HepG2 (cell line): ENCODE data around the gene NUAK1. TPM values are rescaled to one million over a fixed set of nuclear protein-coding genes. Genes with fewer than 3 reads are reported as not detected.

Source experiments
- ATAC-seq: fragments of 200-7000 bp; cut with Tn5 transposase; 3 replicates; pipeline ENCODE4 v1.9.1; 2020; ENCODE audit warnings: mild to moderate bottlenecking, moderate library complexity
- BruUV-seq: library from RNA; stranded (reverse); fragments of 400-500 nt; replicated peaks from 2 replicates; lab custom pipeline; 2021; lab: Mats Ljungman, UMichigan
- CTCF ChIA-PET: fragments of 300-600 bp; formaldehyde crosslinking; extraction: SDS; loops from one replicate; lab custom pipeline; 2021; ENCODE audit warnings: low total read pairs, inconsistent platforms, low intra/inter-chr PET ratio; lab: Yijun Ruan, JAX
- POLR2A ChIA-PET: fragments of 350-600 bp; sonication (Branson Sonifier 250); formaldehyde crosslinking; loops from one replicate; lab custom pipeline; 2020; ENCODE audit warnings: antibody characterized with exemption, inconsistent platforms; lab: Yijun Ruan, JAX
- DNase-seq: peaks from one replicate; pipeline ENCODE4 v3.0.0-alpha.2; 2015; ENCODE audit warnings: low spot score
- FAIRE-seq: peaks from 3 replicates; lab custom pipeline; 2011; peaks lifted over from hg19 to GRCh38; lab: Jason Lieb, UNC
- H2AFZ ChIP-seq: one replicate; pipeline ENCODE4 v1.6.1; 2011; ENCODE audit warnings: low read length, inconsistent platforms
- H3K27ac ChIP-seq: fragments of 300-600 bp; 3 replicates; pipeline ENCODE4 v1.8.0; 2011; ENCODE audit warnings: mixed run types, mild to moderate bottlenecking, mixed read lengths, low read length, inconsistent platforms; ENCODE audit not compliant: insufficient read depth; ENCODE audit errors: extremely low read length
- H3K27me3 ChIP-seq, 2 experiments: fragments of 200-600 bp in 1 of 2; 2 replicates in 1 of 2; 3 replicates in 1 of 2; pipeline versions ENCODE4 v1.6.0 to v1.8.0; 2011; ENCODE audit warnings: low read length in 2 of 2, mild to moderate bottlenecking in 2 of 2, moderate library complexity in 2 of 2, inconsistent platforms in 1 of 2; ENCODE audit not compliant: insufficient read depth in 2 of 2, control insufficient read depth in 1 of 2
- H3K36me3 ChIP-seq, 2 experiments: fragments of 200-600 bp in 1 of 2; replicated peaks in 1 of 2; 2 replicates in 1 of 2; 3 replicates in 1 of 2; pipeline versions ENCODE4 v1.5.1 to v1.8.0; 2011; ENCODE audit warnings: low read length in 2 of 2, inconsistent platforms in 1 of 2; ENCODE audit not compliant: insufficient read depth in 2 of 2, control insufficient read depth in 1 of 2
- H3K4me1 ChIP-seq: 2 replicates; pipeline ENCODE4 v1.5.1; 2012; ENCODE audit warnings: low read length, inconsistent platforms; ENCODE audit not compliant: insufficient read depth
- H3K4me2 ChIP-seq: 2 replicates; pipeline ENCODE4 v1.6.0; 2011; ENCODE audit warnings: low read depth, low read length, inconsistent platforms
- H3K4me3 ChIP-seq, 3 experiments: fragments of 200-600 bp in 1 of 3; sonication (generic), shearing (Covaris generic) in 1 of 3; replicated peaks in 1 of 3; 2 replicates each; pipeline ENCODE4 v1.5.1; 2011 to 2016; ENCODE audit warnings: low read length in 3 of 3, inconsistent platforms in 2 of 3, low read depth in 2 of 3, mild to moderate bottlenecking in 2 of 3, control low read depth in 1 of 3, mixed read lengths in 1 of 3; ENCODE audit not compliant: insufficient read depth in 1 of 3
- H3K79me2 ChIP-seq: one replicate; pipeline ENCODE4 v1.6.1; 2011; ENCODE audit warnings: low read length, inconsistent platforms; ENCODE audit not compliant: insufficient read depth
- H3K9ac ChIP-seq: 2 replicates; pipeline ENCODE4 v1.6.0; 2011; ENCODE audit warnings: mild to moderate bottlenecking, low read depth, low read length, inconsistent platforms; ENCODE audit not compliant: insufficient read depth
- H3K9me3 ChIP-seq: 2 replicates; pipeline ENCODE4 v1.5.1; 2012; ENCODE audit warnings: mild to moderate bottlenecking, low read length
- H4K20me1 ChIP-seq: 2 replicates; pipeline ENCODE4 v1.6.0; 2011; ENCODE audit warnings: inconsistent platforms, mild to moderate bottlenecking, low read length, moderate library complexity; ENCODE audit not compliant: insufficient read depth
- ARNT2 ChIP-seq: sonication (generic); formaldehyde crosslinking; IDR thresholded peaks from 2 replicates; pipeline ENCODE4 v1.8.0; 2022; ENCODE audit warnings: mild to moderate bottlenecking, low read depth, missing genetic modification reagents, moderate library complexity
- ELF3 ChIP-seq: IDR thresholded peaks from 2 replicates; pipeline ENCODE4 v1.6.1; 2016; ENCODE audit warnings: missing genetic modification reagents, missing compliant biosample characterization
- KDM5B ChIP-seq: sonication (generic); formaldehyde crosslinking; IDR thresholded peaks from 2 replicates; pipeline ENCODE4 v1.4.0; 2020; ENCODE audit warnings: missing genetic modification reagents, mild to moderate bottlenecking, borderline replicate concordance
- MAFG ChIP-seq: sonication (generic); formaldehyde crosslinking; IDR thresholded peaks from 2 replicates; pipeline ENCODE4 v1.5.1; 2020; ENCODE audit warnings: mild to moderate bottlenecking, missing genetic modification reagents
- RFX3 ChIP-seq: IDR thresholded peaks from 2 replicates; pipeline ENCODE4 v1.6.1; 2016; ENCODE audit warnings: missing biosample characterization, missing genetic modification reagents
- RXRB ChIP-seq: IDR thresholded peaks from 2 replicates; pipeline ENCODE4 v1.6.1; 2016; ENCODE audit warnings: borderline replicate concordance, missing genetic modification reagents, missing compliant biosample characterization
- SCMH1 ChIP-seq: sonication (generic); formaldehyde crosslinking; IDR thresholded peaks from 2 replicates; pipeline ENCODE4 v1.9.0; 2021; ENCODE audit warnings: missing genetic modification reagents, mild to moderate bottlenecking, borderline replicate concordance
- U2AF2 ChIP-seq: fragments of 200-400 bp; formaldehyde crosslinking; IDR thresholded peaks from 2 replicates; pipeline ENCODE4 v1.6.1; 2017; ENCODE audit warnings: low read depth, mild to moderate bottlenecking, low read length
- ZFP1 ChIP-seq: IDR thresholded peaks from 2 replicates; pipeline ENCODE4 v1.6.1; 2016
- ZFX ChIP-seq: sonication (generic); formaldehyde crosslinking; IDR thresholded peaks from 2 replicates; pipeline ENCODE4 v1.4.0; 2020; ENCODE audit warnings: mild to moderate bottlenecking, low read depth, missing genetic modification reagents, moderate library complexity
- ZNF605 ChIP-seq: sonication (generic); formaldehyde crosslinking; IDR thresholded peaks from 2 replicates; pipeline ENCODE4 v1.8.0; 2022; ENCODE audit warnings: mild to moderate bottlenecking, missing genetic modification reagents
- ZNF607 ChIP-seq: sonication (generic); formaldehyde crosslinking; IDR thresholded peaks from 2 replicates; pipeline ENCODE4 v1.5.1; 2020; ENCODE audit warnings: missing genetic modification reagents, mild to moderate bottlenecking, borderline replicate concordance
- ZSCAN30 ChIP-seq: sonication (generic); formaldehyde crosslinking; IDR thresholded peaks from 2 replicates; pipeline ENCODE4 v1.5.0; 2020; ENCODE audit warnings: mild to moderate bottlenecking, missing genetic modification reagents
- WGBS: methylation state at CpG from one replicate; pipeline ENCODE4 v1.1.6; 2017; ENCODE audit warnings: low lambda C conversion rate; 5-methylcytosine and 5-hydroxymethylcytosine counted together
- in situ Hi-C: cut with HindIII; loops from 2 replicates; pipeline ENCODE4 v1.10.0; 2017; ENCODE audit warnings: low pct_unique_long_range_greater_than_20kb; ENCODE audit not compliant: extremely low pct_ligation_motif_present
- intact Hi-C: fragments of 100-400 bp; cut with micrococcal nuclease; formaldehyde crosslinking; loops from one replicate; pipeline ENCODE4 v1.10.0; 2022; ENCODE audit not compliant: unreplicated experiment
- polyA plus RNA-seq, 8 experiments: library from polyadenylated mRNA; depleted of rRNA in 3 of 8; stranded (reverse) in 7 of 8; unstranded in 1 of 8; fragments of >200 nt; fragmentation: Illumina TruSeq in 4 of 8; extraction: Trizol in 4 of 8; gene quantifications; 2 replicates each; pipeline versions ENCODE4 v1.2.1 to v1.2.3, GENCODE V29; 2011 to 2016; ENCODE audit warnings: low read depth in 4 of 8, missing spikeins in 1 of 8, mixed read lengths in 1 of 8; ENCODE audit not compliant: insufficient read depth in 1 of 8
- total RNA-seq, 5 experiments: library from RNA; depleted of rRNA; stranded (reverse); fragments of >200 nt; fragmentation: Illumina TruSeq; extraction: Trizol; gene quantifications; 2 replicates each; pipeline ENCODE4 v1.2.3, GENCODE V29; 2016; ENCODE audit warnings: low read depth in 1 of 5
- TF ChIP-seq, protein P1 (sequence below): sonication (generic); formaldehyde crosslinking; conservative IDR thresholded peaks from 2 replicates; pipeline ENCODE4 v1.8.0; 2022; ENCODE audit warnings: low read depth, missing genetic modification reagents
- TF ChIP-seq, protein P2 (sequence below): sonication (generic); formaldehyde crosslinking; IDR thresholded peaks from 2 replicates; pipeline ENCODE4 v1.5.1; 2020; ENCODE audit warnings: missing genetic modification reagents, mild to moderate bottlenecking, borderline replicate concordance
- TF ChIP-seq, protein P3 (sequence below): sonication (generic); formaldehyde crosslinking; conservative IDR thresholded peaks from 2 replicates; pipeline ENCODE4 v1.8.0; 2022; ENCODE audit warnings: missing genetic modification reagents
- TF ChIP-seq, protein P4 (sequence below): sonication (generic); formaldehyde crosslinking; IDR thresholded peaks from 2 replicates; pipeline ENCODE4 v1.4.0; 2020; ENCODE audit warnings: mild to moderate bottlenecking, missing genetic modification reagents

NUAK1 gene
- total and polyA plus RNA-seq, 2 of the 13 experiments (the other 11 are each of a cell fraction or from before 2014, with no cell fraction given), result 1.7 to 1.9 TPM

DNA sequence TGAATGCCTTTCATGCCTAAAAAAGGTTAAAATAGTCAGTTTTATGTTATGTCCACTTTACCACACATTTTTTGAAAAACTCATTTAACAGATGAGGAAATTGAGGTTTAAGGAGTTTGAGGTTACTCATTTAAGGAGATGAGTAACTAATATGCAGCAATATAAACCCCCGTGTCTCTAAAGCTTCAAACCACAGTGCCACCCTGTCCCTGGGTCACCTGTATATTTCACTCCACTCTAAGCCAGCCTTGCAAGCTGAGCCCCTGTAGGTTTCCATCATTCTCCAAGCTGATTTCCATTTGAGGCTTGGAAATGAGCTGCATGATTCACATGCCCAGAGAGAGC is 64.4 kb downstream of the NUAK1 start:
- no peak for FAIRE-seq
- CTCF ChIA-PET, result no interaction called here
- in situ Hi-C loops, result no loop called here

More for the DNA sequence above, 64.4 kb downstream of the NUAK1 start:
- 95% methylated on average over 1 of the region's 1 CpG for WGBS
- Histone ChIP-seq H3K4me1 (no peaks in the 10 kb centered on the region), H3K4me2 (no peak overlapping the region), H3K9ac (no peak overlapping the region), H3K27me3 (no peaks in the 10 kb centered on the region), H2AFZ (no peak overlapping the region), H3K27ac (no peak overlapping the region), H4K20me1 (no peaks in the 10 kb centered on the region), H3K36me3 (0 out of 5 replicates have a peak, but pooled peaks cover 0 to 2% of the 10 kb centered on the region in 2 experiments), H3K4me3 (no peak overlapping the region), H3K9me3 (no peaks in the 10 kb centered on the region), H3K79me2 (no peaks in the 10 kb centered on the region)
- POLR2A ChIA-PET, result no interaction called here
- TF ChIP-seq ZNF605 (CRISPR knock-in tag), result no peak
- TF ChIP-seq ARNT2, result no peak
- TF ChIP-seq ZFP1 (CRISPR knock-in tag), result no peak
- TF ChIP-seq, protein P1, sequence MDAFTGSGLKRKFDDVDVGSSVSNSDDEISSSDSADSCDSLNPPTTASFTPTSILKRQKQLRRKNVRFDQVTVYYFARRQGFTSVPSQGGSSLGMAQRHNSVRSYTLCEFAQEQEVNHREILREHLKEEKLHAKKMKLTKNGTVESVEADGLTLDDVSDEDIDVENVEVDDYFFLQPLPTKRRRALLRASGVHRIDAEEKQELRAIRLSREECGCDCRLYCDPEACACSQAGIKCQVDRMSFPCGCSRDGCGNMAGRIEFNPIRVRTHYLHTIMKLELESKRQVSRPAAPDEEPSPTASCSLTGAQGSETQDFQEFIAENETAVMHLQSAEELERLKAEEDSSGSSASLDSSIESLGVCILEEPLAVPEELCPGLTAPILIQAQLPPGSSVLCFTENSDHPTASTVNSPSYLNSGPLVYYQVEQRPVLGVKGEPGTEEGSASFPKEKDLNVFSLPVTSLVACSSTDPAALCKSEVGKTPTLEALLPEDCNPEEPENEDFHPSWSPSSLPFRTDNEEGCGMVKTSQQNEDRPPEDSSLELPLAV, result no peak
- TF ChIP-seq, protein P2, sequence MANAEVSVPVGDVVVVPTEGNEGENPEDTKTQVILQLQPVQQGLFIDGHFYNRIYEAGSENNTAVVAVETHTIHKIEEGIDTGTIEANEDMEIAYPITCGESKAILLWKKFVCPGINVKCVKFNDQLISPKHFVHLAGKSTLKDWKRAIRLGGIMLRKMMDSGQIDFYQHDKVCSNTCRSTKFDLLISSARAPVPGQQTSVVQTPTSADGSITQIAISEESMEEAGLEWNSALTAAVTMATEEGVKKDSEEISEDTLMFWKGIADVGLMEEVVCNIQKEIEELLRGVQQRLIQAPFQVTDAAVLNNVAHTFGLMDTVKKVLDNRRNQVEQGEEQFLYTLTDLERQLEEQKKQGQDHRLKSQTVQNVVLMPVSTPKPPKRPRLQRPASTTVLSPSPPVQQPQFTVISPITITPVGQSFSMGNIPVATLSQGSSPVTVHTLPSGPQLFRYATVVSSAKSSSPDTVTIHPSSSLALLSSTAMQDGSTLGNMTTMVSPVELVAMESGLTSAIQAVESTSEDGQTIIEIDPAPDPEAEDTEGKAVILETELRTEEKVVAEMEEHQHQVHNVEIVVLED, result no peak
- no peak for TF ChIP-seq U2AF2
- no peak for TF ChIP-seq SCMH1 (CRISPR knock-in tag)
- TF ChIP-seq KDM5B, result no peak
- no peak for TF ChIP-seq ZNF607 (CRISPR knock-in tag)
- no peak for TF ChIP-seq RFX3 (CRISPR knock-in tag)
- TF ChIP-seq, protein P3, sequence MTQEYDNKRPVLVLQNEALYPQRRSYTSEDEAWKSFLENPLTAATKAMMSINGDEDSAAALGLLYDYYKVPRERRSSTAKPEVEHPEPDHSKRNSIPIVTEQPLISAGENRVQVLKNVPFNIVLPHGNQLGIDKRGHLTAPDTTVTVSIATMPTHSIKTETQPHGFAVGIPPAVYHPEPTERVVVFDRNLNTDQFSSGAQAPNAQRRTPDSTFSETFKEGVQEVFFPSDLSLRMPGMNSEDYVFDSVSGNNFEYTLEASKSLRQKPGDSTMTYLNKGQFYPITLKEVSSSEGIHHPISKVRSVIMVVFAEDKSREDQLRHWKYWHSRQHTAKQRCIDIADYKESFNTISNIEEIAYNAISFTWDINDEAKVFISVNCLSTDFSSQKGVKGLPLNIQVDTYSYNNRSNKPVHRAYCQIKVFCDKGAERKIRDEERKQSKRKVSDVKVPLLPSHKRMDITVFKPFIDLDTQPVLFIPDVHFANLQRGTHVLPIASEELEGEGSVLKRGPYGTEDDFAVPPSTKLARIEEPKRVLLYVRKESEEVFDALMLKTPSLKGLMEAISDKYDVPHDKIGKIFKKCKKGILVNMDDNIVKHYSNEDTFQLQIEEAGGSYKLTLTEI (CRISPR knock-in tag), result no peak
- TF ChIP-seq ZFX (CRISPR knock-in tag), result no peak
- TF ChIP-seq, protein P4, sequence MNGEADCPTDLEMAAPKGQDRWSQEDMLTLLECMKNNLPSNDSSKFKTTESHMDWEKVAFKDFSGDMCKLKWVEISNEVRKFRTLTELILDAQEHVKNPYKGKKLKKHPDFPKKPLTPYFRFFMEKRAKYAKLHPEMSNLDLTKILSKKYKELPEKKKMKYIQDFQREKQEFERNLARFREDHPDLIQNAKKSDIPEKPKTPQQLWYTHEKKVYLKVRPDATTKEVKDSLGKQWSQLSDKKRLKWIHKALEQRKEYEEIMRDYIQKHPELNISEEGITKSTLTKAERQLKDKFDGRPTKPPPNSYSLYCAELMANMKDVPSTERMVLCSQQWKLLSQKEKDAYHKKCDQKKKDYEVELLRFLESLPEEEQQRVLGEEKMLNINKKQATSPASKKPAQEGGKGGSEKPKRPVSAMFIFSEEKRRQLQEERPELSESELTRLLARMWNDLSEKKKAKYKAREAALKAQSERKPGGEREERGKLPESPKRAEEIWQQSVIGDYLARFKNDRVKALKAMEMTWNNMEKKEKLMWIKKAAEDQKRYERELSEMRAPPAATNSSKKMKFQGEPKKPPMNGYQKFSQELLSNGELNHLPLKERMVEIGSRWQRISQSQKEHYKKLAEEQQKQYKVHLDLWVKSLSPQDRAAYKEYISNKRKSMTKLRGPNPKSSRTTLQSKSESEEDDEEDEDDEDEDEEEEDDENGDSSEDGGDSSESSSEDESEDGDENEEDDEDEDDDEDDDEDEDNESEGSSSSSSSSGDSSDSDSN (CRISPR knock-in tag), result no peak
- no peak for TF ChIP-seq RXRB (CRISPR knock-in tag)
- TF ChIP-seq ZSCAN30 (CRISPR knock-in tag), result no peak
- TF ChIP-seq ELF3 (CRISPR knock-in tag), result no peak
- TF ChIP-seq MAFG (CRISPR knock-in tag), result no peak
- ATAC-seq (no peak), DNase-seq (no peak)
- intact Hi-C loops, result no loop called here
- BruUV-seq, result no TSS peak
